ENCODE measurements around the gene CARNS1.

GRCh38 chr11:67381244-67381972 is 34.1 kb upstream of the CARNS1 start:
- TF ChIP-seq EP300 (IDR thresholded peaks at IDR 0.05) (no peak), POLR2A (IDR thresholded peaks at IDR 0.05) (peak in 1 of 4 donors; percentile 27)
- TF ChIP-seq, protein P1, sequence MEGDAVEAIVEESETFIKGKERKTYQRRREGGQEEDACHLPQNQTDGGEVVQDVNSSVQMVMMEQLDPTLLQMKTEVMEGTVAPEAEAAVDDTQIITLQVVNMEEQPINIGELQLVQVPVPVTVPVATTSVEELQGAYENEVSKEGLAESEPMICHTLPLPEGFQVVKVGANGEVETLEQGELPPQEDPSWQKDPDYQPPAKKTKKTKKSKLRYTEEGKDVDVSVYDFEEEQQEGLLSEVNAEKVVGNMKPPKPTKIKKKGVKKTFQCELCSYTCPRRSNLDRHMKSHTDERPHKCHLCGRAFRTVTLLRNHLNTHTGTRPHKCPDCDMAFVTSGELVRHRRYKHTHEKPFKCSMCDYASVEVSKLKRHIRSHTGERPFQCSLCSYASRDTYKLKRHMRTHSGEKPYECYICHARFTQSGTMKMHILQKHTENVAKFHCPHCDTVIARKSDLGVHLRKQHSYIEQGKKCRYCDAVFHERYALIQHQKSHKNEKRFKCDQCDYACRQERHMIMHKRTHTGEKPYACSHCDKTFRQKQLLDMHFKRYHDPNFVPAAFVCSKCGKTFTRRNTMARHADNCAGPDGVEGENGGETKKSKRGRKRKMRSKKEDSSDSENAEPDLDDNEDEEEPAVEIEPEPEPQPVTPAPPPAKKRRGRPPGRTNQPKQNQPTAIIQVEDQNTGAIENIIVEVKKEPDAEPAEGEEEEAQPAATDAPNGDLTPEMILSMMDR (IDR thresholded peaks at IDR 0.05): no peak

All from upper lobe of left lung (tissue), 4 donors.